ENCODE measurements around the gene OSBPL8. TPM values are rescaled to one million over a fixed set of nuclear protein-coding genes. Genes with fewer than 3 reads are reported as not detected.

Gene OSBPL8
- total and polyA plus RNA-seq, 2 of the 8 experiments (the other 6 are each of a cell fraction or from before 2014, with no cell fraction given), result 10.9 to 81.1 TPM

- Histone ChIP-seq H2BK120ac (replicated peaks; ENCODE audit: low read depth, low read length) (no peak overlapping the region), H3K27me3 (replicated peaks in 1 of 4; ENCODE audit: control insufficient read depth in 3 of 4, extremely low read depth in 1 of 4, insufficient read depth in 3 of 4, low read length in 3 of 4) (no peaks in the 10 kb centered on the region), H3K4me2 (ENCODE audit: insufficient read depth in 1 of 2, low read depth in 2 of 2, low read length in 2 of 2) (no peak overlapping the region), H3K4me3 (ENCODE audit: extremely low read depth in 1 of 4, insufficient read depth in 2 of 4, low read depth in 3 of 4, low read length in 4 of 4) (no peak overlapping the region), H2AK5ac (ENCODE audit: low read depth, low read length) (no peak overlapping the region), H2AFZ (ENCODE audit: low read length) (no peak overlapping the region), H3K56ac (replicated peaks; ENCODE audit: insufficient read length, low read depth, low read length) (no peak overlapping the region), H3K36me3 (ENCODE audit: control insufficient read depth in 2 of 4, insufficient read depth in 4 of 4, low read length in 3 of 4) (peaks cover 0 to 10% (median 2%) of the 10 kb centered on the region in 4 experiments; a peak in 3 of 8 replicates), H3K9me3 (ENCODE audit: insufficient read depth in 2 of 2, low read depth in 1 of 2, low read length in 1 of 2) (no peaks in the 10 kb centered on the region), H3K9ac (replicated peaks in 1 of 4; ENCODE audit: extremely low read depth in 1 of 4, low read depth in 3 of 4, low read length in 3 of 4) (no peak overlapping the region), H3K27ac (ENCODE audit: low read depth, low read length) (no peak overlapping the region), H3K23ac (ENCODE audit: insufficient read length) (no peak overlapping the region), H2BK15ac (ENCODE audit: low read length) (no peak overlapping the region), H3K79me1 (ENCODE audit: low read depth, low read length) (no peaks in the 10 kb centered on the region; the same call in 1 of the 2 replicates), H4K8ac (ENCODE audit: extremely low read depth, insufficient read depth, low read length) (no peak overlapping the region), H4K20me1 (replicated peaks in 1 of 2; ENCODE audit: control insufficient read depth in 1 of 2, insufficient read depth in 2 of 2, low read length in 2 of 2) (no peaks in the 10 kb centered on the region), H2BK5ac (ENCODE audit: low read depth, low read length) (no peak overlapping the region), H3K4me1 (replicated peaks in 1 of 4; ENCODE audit: control insufficient read depth in 3 of 4, insufficient read depth in 4 of 4, low read length in 3 of 4) (peaks cover 0 to 3% (median 0%) of the 10 kb centered on the region in 4 experiments; a peak in 1 of 7 replicates), H2BK20ac (ENCODE audit: low read length) (no peak overlapping the region), H4K91ac (replicated peaks; ENCODE audit: insufficient read length, low read length) (no peak overlapping the region), H3K18ac (ENCODE audit: extremely low read depth, low read length) (no peak overlapping the region), H3K4ac (replicated peaks; ENCODE audit: insufficient read length, low read depth, low read length) (no peak overlapping the region), H3K14ac (ENCODE audit: insufficient read length) (no peak overlapping the region), H4K5ac (ENCODE audit: insufficient read length, low read depth, low read length) (no peak overlapping the region), H3K79me2 (ENCODE audit: control insufficient read depth in 1 of 2, insufficient read depth in 2 of 2, low read length in 2 of 2) (no peaks in the 10 kb centered on the region), H2BK12ac (ENCODE audit: low read depth, low read length) (no peak overlapping the region), H3K23me2 (ENCODE audit: low read depth, low read length) (no peaks in the 10 kb centered on the region)
- ChIA-PET CTCF (ENCODE audit: partially characterized antibody) (interaction anchor here (1.1 to 1.8 kb wide), 2 partner anchors 8 to 21 kb away, joined by 3 to 8 read pairs; no protein-coding TSS in a partner anchor), POLR2A (ENCODE audit: partially characterized antibody) (no interaction called here)
- FAIRE-seq (no peak), DNase-seq (ENCODE audit: low read depth in 1 of 2, low spot score in 2 of 2) (no peak)
- WGBS, 2 experiments (ENCODE audit: extremely low coverage in 1 of 2, insufficient coverage in 1 of 2, insufficient read length in 1 of 2, insufficient replicate concordance in 2 of 2, low coverage in 1 of 2, low lambda C conversion rate in 2 of 2, missing lambda C conversion rate in 1 of 2), result 88% methylated on average over 3 of the region's 3 CpGs; no CpG with 5 or more reads in 1 of the 2 experiments
- no peak for TF ChIP-seq NRF1 (IDR thresholded peaks at IDR 0.05; ENCODE audit: low read depth, low read length)
Observed at GRCh38 chr12:76383988-76384387, 175.6 kb downstream of the OSBPL8 start.

Measured in H1 (cell line).